ENCODE measurements around the gene FITM1. TPM values are rescaled to one million over a fixed set of nuclear protein-coding genes. Genes with fewer than 3 reads are reported as not detected.

FITM1 gene
- total and polyA plus RNA-seq, 2 donors (not counting 3 experiments of a cell fraction or from before 2014, with no cell fraction given): 0.54 TPM; not detected in 1

DNA sequence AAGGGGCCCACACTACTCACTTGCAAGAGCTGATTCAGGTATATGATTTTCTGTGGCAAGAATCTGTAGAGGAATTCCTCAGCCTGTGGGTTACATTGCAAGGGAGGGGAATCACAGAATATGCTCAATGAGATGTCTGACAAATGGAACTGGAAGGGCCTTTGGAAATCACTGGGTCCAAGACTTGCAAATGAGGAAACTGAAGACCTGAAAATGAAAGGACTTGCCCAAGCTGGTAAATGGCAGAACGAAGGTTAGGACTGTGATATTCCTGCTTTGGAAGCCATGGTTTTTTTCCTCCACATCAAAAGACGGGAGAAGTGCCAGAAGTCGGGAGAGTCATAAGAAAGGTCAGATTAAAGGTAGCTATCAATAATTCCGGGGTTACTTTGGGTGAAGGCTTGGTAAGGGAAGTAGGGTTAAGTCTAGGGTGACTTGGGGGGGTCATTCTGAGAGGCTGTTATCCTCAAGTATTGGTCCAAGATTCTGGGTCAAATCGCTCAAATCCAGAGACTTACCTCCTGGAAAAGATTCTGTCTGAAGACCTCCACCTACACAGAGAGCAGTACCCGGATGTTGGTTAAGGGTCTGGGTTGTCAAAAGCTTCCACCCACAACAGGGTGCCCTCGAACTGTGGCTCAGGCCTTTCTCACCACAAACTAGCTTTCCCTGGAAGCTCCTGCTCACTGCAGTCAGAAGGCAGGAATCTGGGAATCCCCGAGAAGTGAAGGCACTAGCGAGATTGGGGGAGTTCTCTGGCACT lies 15.4 kb downstream of the FITM1 start:
- dilution Hi-C loops (cut with MboI; ENCODE audit: extremely low pct_ligation_motif_present, low sequenced_read_pairs) (no loop called here), intact Hi-C loops (cut with micrococcal nuclease) (loop anchor here (1.0 to 5.0 kb wide), 5 partner anchors 32 to 286 kb away; partner anchors contain the start of genes DCAF11, DHRS1, IPO4 and NFATC4)
- BruUV-seq (replicated peaks): TSS peak; percentile 55
- Histone ChIP-seq H3K9ac (replicated peaks; ENCODE audit: extremely low read depth, insufficient read depth, low read length) (peak overlapping the region; percentile 72), H3K36me3 (ENCODE audit: control insufficient read depth in 2 of 2, extremely low read depth in 1 of 2, insufficient read depth in 2 of 2, low read length in 2 of 2) (peaks cover 0 to 15% of the 10 kb centered on the region in 2 experiments), H3K4me3 (replicated peaks in 1 of 3; ENCODE audit: insufficient read depth in 1 of 3, low read depth in 1 of 3, low read length in 3 of 3) (peak overlapping the region; percentile 59 to 86 (median 79)), H2AFZ (ENCODE audit: low read depth, low read length) (peak overlapping the region; percentile 91), H3K27me3 (ENCODE audit: control insufficient read depth in 2 of 2, insufficient read depth in 2 of 2, low read length in 2 of 2) (no peaks in the 10 kb centered on the region), H3K4me1 (ENCODE audit: control insufficient read depth, extremely low read depth, insufficient read depth, low read length) (peaks cover 19% of the 10 kb centered on the region), H3K4me2 (ENCODE audit: insufficient read depth, low read length) (peak overlapping the region; percentile 95), H4K20me1 (replicated peaks; ENCODE audit: control insufficient read depth, extremely low read depth, insufficient read depth, low read length) (no peaks in the 10 kb centered on the region), H3K27ac (ENCODE audit: insufficient read depth, low read depth, low read length) (peak overlapping the region; percentile 52), H3K9me3 (replicated peaks; ENCODE audit: control insufficient read depth, insufficient read depth, low read length) (no peaks in the 10 kb centered on the region), H3K79me2 (ENCODE audit: control insufficient read depth, insufficient read depth, low read length) (peaks cover 27% of the 10 kb centered on the region), H3K9me1 (replicated peaks; ENCODE audit: control insufficient read depth, extremely low read depth, insufficient read depth, low read length) (no peaks in the 10 kb centered on the region)
- DNase-seq (ENCODE audit: low read depth, low spot score): peak; percentile 7
- TF ChIP-seq GATA2 (IDR thresholded peaks at IDR 0.05; ENCODE audit: insufficient read depth, insufficient read length, low read depth, low read length) (no peak), EZH2 (IDR thresholded peaks at IDR 0.05; ENCODE audit: borderline replicate concordance, low read depth, low read length, severe bottlenecking) (no peak), POLR2AphosphoS5 (IDR thresholded peaks at IDR 0.05; ENCODE audit: insufficient read depth, low read depth, low read length) (no peak), JUN (IDR thresholded peaks at IDR 0.05; ENCODE audit: borderline replicate concordance, insufficient read depth, insufficient read length, low read depth) (no peak), FOS (IDR thresholded peaks at IDR 0.05; ENCODE audit: borderline replicate concordance, insufficient read depth, low read length) (no peak), POLR2A (IDR thresholded peaks at IDR 0.05; ENCODE audit: low read depth, low read length) (no peak), MYC (IDR thresholded peaks at IDR 0.05; ENCODE audit: low read depth, low read length) (no peak)
- TF ChIP-seq, protein P1, sequence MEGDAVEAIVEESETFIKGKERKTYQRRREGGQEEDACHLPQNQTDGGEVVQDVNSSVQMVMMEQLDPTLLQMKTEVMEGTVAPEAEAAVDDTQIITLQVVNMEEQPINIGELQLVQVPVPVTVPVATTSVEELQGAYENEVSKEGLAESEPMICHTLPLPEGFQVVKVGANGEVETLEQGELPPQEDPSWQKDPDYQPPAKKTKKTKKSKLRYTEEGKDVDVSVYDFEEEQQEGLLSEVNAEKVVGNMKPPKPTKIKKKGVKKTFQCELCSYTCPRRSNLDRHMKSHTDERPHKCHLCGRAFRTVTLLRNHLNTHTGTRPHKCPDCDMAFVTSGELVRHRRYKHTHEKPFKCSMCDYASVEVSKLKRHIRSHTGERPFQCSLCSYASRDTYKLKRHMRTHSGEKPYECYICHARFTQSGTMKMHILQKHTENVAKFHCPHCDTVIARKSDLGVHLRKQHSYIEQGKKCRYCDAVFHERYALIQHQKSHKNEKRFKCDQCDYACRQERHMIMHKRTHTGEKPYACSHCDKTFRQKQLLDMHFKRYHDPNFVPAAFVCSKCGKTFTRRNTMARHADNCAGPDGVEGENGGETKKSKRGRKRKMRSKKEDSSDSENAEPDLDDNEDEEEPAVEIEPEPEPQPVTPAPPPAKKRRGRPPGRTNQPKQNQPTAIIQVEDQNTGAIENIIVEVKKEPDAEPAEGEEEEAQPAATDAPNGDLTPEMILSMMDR (IDR thresholded peaks at IDR 0.05; ENCODE audit: extremely low read depth in 1 of 2, insufficient read depth in 1 of 2, low read depth in 1 of 2, low read length in 2 of 2): no peak
- TF ChIP-seq, protein P2, sequence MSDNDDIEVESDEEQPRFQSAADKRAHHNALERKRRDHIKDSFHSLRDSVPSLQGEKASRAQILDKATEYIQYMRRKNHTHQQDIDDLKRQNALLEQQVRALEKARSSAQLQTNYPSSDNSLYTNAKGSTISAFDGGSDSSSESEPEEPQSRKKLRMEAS (IDR thresholded peaks at IDR 0.05; ENCODE audit: insufficient read depth, insufficient read length): no peak
- ChIA-PET CTCF (interaction anchor here (0.9 to 7.8 kb wide), 9 partner anchors 9 to 162 kb away, joined by 3 to 63 read pairs (median 4); partner anchors contain the start of genes CIDEB, IRF9, PSME1 and TINF2), POLR2A (interaction anchor here (0.5 to 2.0 kb wide), 8 partner anchors 9 to 246 kb away, joined by 3 to 13 read pairs (median 5); partner anchors contain the start of genes CHMP4A, DCAF11, IRF9 and NRL)
- FAIRE-seq: peak; percentile 37
